HTR-8/SVneo (cell line): ENCODE results near the gene PLCB4.

ENCODE experiments used
- DNase-seq: peaks from one replicate; pipeline ENCODE4 v3.0.0; 2011; ENCODE audit warnings: low spot score, mixed read lengths; ENCODE audit not compliant: insufficient read length
- FAIRE-seq: peaks from 2 replicates; lab custom pipeline; 2011; peaks lifted over from hg19 to GRCh38; lab: Jason Lieb, UNC

Gene PLCB4

GRCh38 chr20:9054176-9054575 lies 14.7 kb upstream of the PLCB4 start:
- FAIRE-seq (no peak), DNase-seq (no peak)

DNA sequence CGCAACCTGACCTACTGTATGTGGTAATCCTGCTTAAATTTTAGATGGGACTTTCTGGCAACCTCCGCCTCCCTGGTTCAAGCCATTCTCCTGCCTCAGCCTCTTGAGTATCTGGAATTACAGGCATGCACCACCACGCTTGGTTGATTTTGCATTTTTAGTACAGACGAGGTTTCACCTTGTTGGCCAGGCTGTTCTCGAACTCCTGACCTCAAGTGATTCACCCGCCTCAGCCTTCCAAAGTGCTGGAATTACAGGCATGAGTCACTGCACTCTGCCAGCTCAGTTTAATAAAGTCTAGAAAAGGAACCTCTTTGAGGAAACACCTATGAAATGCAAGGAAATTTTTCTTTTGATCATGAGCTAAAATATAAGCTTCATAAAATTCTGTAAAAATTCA lies 9.0 kb upstream of the PLCB4 start:
- no peak for FAIRE-seq
- no peak for DNase-seq

GRCh38 chr20:9061434-9061833 lies 7.5 kb upstream of the PLCB4 start:
- no peak for DNase-seq
- no peak for FAIRE-seq

- DNase-seq (no peak), FAIRE-seq (no peak)
These were observed 6.8 kb upstream of the PLCB4 start for GRCh38 chr20:9062066-9062465.

DNA sequence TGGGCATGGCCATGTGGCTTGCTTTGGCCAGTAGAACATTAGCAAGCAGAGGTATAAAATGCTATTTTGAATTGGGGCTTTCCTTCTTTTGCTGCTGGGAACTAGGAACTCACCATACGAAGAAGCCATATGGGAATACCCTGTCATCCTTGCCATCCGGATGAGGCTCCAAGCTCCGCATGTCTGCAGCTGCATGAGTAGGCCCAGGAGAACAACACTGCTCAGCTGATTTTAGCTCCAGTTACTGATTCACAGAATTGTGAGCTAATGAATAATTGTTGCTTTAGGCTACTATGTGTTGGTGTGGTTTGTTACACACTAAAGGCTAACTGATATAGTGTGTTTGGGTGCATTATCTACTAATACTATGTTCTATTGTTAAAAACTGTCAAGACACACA lies 2.7 kb upstream of the PLCB4 start:
- DNase-seq (no peak), FAIRE-seq (no peak)

DNA sequence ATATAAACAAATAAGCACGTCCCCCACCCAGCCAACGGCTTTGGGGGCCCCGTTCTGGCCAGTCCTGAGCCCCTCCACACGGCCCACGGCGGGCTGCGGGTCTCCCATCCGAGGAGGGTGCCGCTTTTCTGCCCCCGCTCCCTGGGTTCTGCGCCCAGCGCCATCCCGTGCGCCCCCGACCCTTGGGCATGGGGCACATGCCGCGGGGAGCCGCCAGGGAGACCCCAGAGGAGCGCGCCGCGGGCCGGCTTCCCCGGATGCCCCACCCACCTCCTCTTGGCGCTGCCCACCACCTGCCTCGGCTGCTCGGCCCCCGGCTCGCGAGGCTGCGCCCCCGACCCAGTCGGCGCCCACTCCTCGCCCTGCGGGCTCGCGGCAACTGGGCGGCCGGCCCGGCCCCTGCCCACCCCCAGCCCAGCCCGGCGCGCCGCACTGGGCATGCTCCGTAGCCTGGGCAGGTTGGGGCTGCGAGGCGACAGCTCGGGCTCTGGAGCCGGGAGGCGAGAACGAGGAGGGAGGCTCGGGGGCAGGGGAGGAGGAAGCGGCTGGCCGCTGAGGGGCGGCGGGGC lies 570 bp upstream of the PLCB4 start:
- DNase-seq = peak; percentile 71

DNA sequence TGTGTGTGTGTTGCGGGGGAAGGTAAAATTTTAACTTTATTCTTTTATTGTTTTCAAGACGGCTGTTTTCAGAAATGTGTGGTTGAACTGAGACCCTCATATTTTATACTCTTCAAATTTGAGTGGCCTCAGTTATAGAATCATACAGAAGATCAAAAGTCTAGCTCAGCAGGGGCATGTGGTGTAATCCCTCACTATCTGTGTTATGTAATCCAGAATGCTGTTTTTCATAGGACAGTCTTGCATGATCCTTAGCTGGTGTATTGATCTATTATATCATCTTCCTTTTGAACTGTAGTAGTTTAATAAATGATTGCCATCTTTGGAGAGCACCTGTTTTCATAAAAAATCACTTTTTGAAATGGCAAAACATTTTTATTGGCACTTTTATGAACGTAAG lies 1.4 kb downstream of the PLCB4 start:
- no peak for FAIRE-seq
- no peak for DNase-seq

More for the DNA sequence above, 570 bp upstream of the PLCB4 start:
- peak; percentile 80 for FAIRE-seq

DNA sequence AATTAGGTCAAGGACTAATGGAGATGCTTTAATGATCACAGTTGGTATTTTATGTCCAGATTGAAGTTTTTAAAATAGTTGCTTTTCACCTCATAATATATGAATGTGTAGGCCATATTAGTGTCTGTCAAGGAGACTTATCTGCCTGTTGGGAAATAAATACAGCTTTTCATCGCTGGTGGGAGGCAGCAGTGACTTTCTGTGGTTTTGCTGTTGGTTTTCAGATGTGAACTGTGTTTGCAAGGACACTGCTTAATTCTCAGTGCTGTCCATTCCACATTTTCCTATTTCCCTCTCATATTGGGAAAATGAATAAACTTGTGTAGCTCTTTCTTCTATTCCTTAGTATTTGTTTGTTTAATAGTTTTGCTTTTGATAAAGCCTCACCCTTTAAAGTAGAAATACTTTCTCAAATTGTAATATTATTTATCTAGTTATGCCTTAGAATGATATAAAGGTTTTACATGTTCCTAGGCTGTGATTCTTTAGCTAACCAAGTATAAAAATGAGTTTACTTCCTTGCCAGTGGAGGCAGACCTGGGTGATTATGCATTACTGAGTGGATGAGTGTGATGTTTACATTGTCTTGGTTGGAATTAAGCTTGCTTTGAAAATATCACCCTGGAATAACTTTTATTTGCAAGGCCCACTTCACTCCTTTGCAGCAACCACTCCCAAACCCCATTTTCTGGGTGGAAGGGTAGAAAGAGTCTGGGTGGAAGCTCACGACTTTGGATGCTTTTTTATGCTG lies 3.3 kb downstream of the PLCB4 start:
- FAIRE-seq (peak; percentile 23), DNase-seq (no peak)

GRCh38 chr20:9072861-9073500 lies 4.1 kb downstream of the PLCB4 start:
- DNase-seq (no peak), FAIRE-seq (peak; percentile 51)

- FAIRE-seq (no peak), DNase-seq (no peak)
These were observed 6.6 kb downstream of the PLCB4 start for GRCh38 chr20:9075264-9076095.

- FAIRE-seq = no peak
- no peak for DNase-seq
These were observed 7.6 kb downstream of the PLCB4 start for GRCh38 chr20:9076440-9076839.

- FAIRE-seq = no peak
- DNase-seq = no peak
These were observed 10.2 kb downstream of the PLCB4 start for GRCh38 chr20:9078826-9079731.

GRCh38 chr20:9081423-9081966 lies 12.6 kb downstream of the PLCB4 start:
- no peak for FAIRE-seq

DNA sequence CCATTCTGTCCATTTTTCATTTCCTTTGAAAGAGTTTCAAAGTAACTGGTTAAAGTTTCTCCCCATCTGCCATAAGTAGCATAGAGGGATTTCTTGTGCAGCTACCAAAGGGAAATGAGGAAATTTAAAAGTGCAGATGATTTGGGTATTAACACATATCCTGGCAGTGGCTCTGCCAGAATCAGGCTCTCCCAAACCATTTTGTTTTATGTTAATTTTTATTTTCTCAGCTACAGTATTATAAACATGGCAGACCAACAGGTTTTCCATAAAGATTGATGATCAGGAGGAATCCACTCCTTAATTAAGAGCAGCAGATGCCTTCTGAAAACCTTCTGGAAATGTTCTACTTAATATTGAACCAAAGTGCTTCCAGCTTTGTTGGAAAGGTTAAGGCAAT lies 13.9 kb downstream of the PLCB4 start:
- no peak for DNase-seq
- FAIRE-seq = no peak

More at GRCh38 chr20:9081423-9081966, 12.6 kb downstream of the PLCB4 start:
- DNase-seq = no peak

DNA sequence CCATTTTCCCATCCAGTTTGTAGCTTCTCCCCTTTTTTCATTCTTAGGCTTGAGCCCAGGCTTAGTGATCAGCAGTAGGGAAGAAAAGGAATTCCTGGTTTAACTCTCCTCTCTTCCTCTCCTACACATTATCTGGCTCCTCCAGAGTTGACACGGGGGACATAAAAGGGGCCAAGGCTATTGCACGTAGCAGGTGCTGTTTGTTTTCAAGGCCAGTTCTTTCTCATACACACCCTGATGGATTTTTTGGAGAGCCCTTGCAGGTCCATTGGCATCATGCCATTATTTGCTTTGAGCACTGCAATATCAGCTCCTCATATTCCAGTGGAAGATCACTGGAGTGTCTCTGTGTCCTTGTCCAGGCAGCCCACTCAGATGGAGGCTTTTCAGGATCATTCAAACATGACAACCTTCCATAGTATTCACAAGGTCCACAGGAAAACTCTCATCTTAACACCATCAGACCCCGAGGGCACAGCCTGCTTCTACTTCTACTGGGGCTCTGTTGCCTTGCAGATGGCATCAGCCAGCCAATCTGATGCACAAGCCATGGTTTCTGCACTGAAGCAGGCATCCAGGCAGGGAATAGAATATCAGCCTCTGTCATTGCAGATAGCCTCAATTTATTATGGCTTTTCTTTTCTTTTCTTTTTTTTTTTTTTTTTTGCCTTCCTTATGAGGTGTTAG lies 18.8 kb downstream of the PLCB4 start:
- FAIRE-seq (no peak), DNase-seq (no peak)

DNA sequence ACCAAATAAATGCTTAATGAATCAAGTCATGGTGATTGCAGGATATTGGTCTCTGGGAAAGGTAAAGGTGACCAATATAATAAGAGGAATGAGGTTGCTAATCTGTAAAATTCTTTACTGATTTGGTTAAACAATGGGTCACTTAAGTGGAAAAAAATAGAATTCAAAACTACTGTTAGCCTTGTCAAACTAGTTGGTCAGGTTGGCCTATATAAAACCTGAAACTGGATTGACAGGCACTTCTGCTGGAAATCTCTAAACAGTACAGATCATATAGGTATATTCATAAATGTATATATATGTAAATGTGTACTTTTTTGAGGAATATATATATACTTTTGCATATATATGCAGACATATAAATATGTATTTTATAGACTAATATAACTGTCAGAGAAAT lies 19.7 kb downstream of the PLCB4 start:
- no peak for DNase-seq
- no peak for FAIRE-seq

GRCh38 chr20:9092113-9092512 lies 23.2 kb downstream of the PLCB4 start:
- no peak for FAIRE-seq

DNA sequence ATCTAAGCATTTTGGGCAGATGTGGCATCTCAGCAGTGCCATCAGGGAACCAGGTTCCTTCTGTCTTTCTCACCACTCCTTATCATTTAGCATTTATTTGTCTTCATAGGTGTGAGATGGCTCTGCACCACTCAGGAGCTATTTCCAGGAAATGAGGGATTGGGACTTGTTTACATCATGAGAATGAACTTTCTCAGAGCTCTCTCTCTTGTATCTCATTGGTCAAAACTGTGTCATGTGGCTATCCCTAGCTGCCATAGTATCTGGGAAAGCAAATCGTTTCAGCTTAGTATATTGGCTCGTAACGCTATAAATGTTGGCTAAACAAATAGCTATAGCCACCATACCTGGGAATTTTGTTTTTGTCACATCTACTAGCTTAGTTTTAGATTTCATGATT lies 23.8 kb downstream of the PLCB4 start:
- no peak for DNase-seq
- FAIRE-seq = no peak

More at GRCh38 chr20:9092113-9092512, 23.2 kb downstream of the PLCB4 start:
- DNase-seq = no peak
